Measurements from ENCODE around the gene HNRNPF.
A peak's percentile ranks its signal among the peaks of the same experiment; 100 is the strongest.
"Not testable (repeated sequence)": the region's sequence is repeated elsewhere in the genome, so short reads cannot be mapped to it uniquely, and the experiment has no call there.

Gene HNRNPF

GRCh38 chr10:43448742-43449141, 39.8 kb upstream of the HNRNPF start:
- H3K9me3 ChIP-seq = no peaks in the 10 kb centered on the region
- no peaks in the 10 kb centered on the region for H3K27me3 ChIP-seq
- H3K4me1 ChIP-seq (ENCODE audit: control insufficient read depth in 1 of 2, insufficient read depth in 1 of 2, low read depth in 1 of 2, low read length in 1 of 2) = peaks cover 30 to 34% of the 10 kb centered on the region in 2 experiments
- H3K36me3 ChIP-seq = no peaks in the 10 kb centered on the region
- peak overlapping the region; percentile 27 for H3K27ac ChIP-seq
- H3K4me3 ChIP-seq (ENCODE audit: low read depth in 1 of 2, low read length in 1 of 2) = no peak overlapping the region
- no peak for TF ChIP-seq CTCF (IDR thresholded peaks at IDR 0.05)

- H3K4me1 ChIP-seq (ENCODE audit: control insufficient read depth in 1 of 2, insufficient read depth in 1 of 2, low read depth in 1 of 2, low read length in 1 of 2) = peaks cover 7 to 11% of the 10 kb centered on the region in 2 experiments
- not testable (repeated sequence) for H3K36me3 ChIP-seq; H3K4me3 ChIP-seq (ENCODE audit: low read depth in 1 of 2, low read length in 1 of 2); H3K27me3 ChIP-seq; H3K9me3 ChIP-seq; H3K27ac ChIP-seq
Observed at GRCh38 chr10:43446219-43447017, 37.4 kb upstream of the HNRNPF start.

- Histone ChIP-seq H3K27ac (no peak overlapping the region), H3K9me3 (no peaks in the 10 kb centered on the region), H3K36me3 (no peaks in the 10 kb centered on the region), H3K4me1 (ENCODE audit: control insufficient read depth in 1 of 2, insufficient read depth in 1 of 2, low read depth in 1 of 2, low read length in 1 of 2) (peaks cover 6 to 14% of the 10 kb centered on the region in 2 experiments), H3K4me3 (ENCODE audit: low read depth in 1 of 2, low read length in 1 of 2) (no peak overlapping the region), H3K27me3 (no peaks in the 10 kb centered on the region)
- TF ChIP-seq CTCF (IDR thresholded peaks at IDR 0.05) = no peak
Observed at GRCh38 chr10:43444897-43445466, 36.0 kb upstream of the HNRNPF start.

- Histone ChIP-seq H3K4me3 (ENCODE audit: low read depth in 1 of 2, low read length in 1 of 2) (no peak overlapping the region), H3K4me1 (ENCODE audit: control insufficient read depth in 1 of 2, insufficient read depth in 1 of 2, low read depth in 1 of 2, low read length in 1 of 2) (peaks cover 13 to 20% of the 10 kb centered on the region in 2 experiments), H3K9me3 (no peaks in the 10 kb centered on the region), H3K36me3 (no peaks in the 10 kb centered on the region), H3K27me3 (no peaks in the 10 kb centered on the region), H3K27ac (no peak overlapping the region)
- TF ChIP-seq CTCF (IDR thresholded peaks at IDR 0.05) = no peak
Observed at GRCh38 chr10:43444323-43444722, 35.3 kb upstream of the HNRNPF start.

- peaks cover 30 to 42% of the 10 kb centered on the region in 2 experiments for H3K4me1 ChIP-seq (ENCODE audit: control insufficient read depth in 1 of 2, insufficient read depth in 1 of 2, low read depth in 1 of 2, low read length in 1 of 2)
- H3K36me3 ChIP-seq = no peaks in the 10 kb centered on the region
- no peaks in the 10 kb centered on the region for H3K9me3 ChIP-seq
- peak overlapping the region; percentile 98 for H3K27ac ChIP-seq
- H3K4me3 ChIP-seq (ENCODE audit: low read depth in 1 of 2, low read length in 1 of 2) = no peak overlapping the region
- H3K27me3 ChIP-seq = no peaks in the 10 kb centered on the region
- no peak for TF ChIP-seq CTCF (IDR thresholded peaks at IDR 0.05)
Observed at GRCh38 chr10:43440463-43441134, 31.6 kb upstream of the HNRNPF start.

Data from neutrophil (primary cell).